Neural cell (in vitro differentiated cells): Measurements from ENCODE around the gene PCDHGA4. TPM values are rescaled to one million over a fixed set of nuclear protein-coding genes. Genes with fewer than 3 reads are reported as not detected.
"Not testable (repeated sequence)": the region's sequence is repeated elsewhere in the genome, so short reads cannot be mapped to it uniquely, and the experiment has no call there.

Source experiments
- H2AFZ ChIP-seq: fragments of 200-600, 300-800 bp; sonication (generic), shearing (Covaris generic); 2 replicates; pipeline ENCODE4 v1.6.0; 2014; ENCODE audit warnings: low read depth, mild to moderate bottlenecking, antibody characterized with exemption, low read length, moderate library complexity
- H3F3A ChIP-seq: fragments of 200-600 bp; shearing (Covaris generic); 2 replicates; pipeline ENCODE4 v1.6.1; 2016; ENCODE audit warnings: mild to moderate bottlenecking, moderate library complexity, mixed read lengths, antibody characterized with exemption, low read length; ENCODE audit not compliant: insufficient read depth, poor library complexity, severe bottlenecking
- H3K27ac ChIP-seq: fragments of 200-600, 300-800 bp; sonication (generic), shearing (Covaris generic); 2 replicates; pipeline ENCODE4 v1.5.1; 2014; ENCODE audit warnings: mild to moderate bottlenecking, low read length, moderate library complexity
- H3K27me3 ChIP-seq: fragments of 300-800, 200-600 bp; sonication (generic), shearing (Covaris generic); 2 replicates; pipeline ENCODE4 v1.6.0; 2014; ENCODE audit warnings: mild to moderate bottlenecking, low read depth, low read length, moderate library complexity; ENCODE audit not compliant: insufficient read depth
- H3K36me3 ChIP-seq: fragments of 300-800, 200-600 bp; sonication (generic), shearing (Covaris generic); 2 replicates; pipeline ENCODE4 v1.5.1; 2014; ENCODE audit warnings: mild to moderate bottlenecking, antibody characterized with exemption, low read length, moderate library complexity; ENCODE audit not compliant: insufficient read depth
- H3K4me2 ChIP-seq: fragments of 300-800, 200-600 bp; sonication (generic), shearing (Covaris generic); 2 replicates; pipeline ENCODE4 v1.6.0; 2014; ENCODE audit warnings: mild to moderate bottlenecking, low read length
- H3K4me3 ChIP-seq: fragments of 300-800, 200-600 bp; sonication (generic), shearing (Covaris generic); 2 replicates; pipeline ENCODE4 v1.5.1; 2014; ENCODE audit warnings: mild to moderate bottlenecking, low read length, moderate library complexity
- H3K79me2 ChIP-seq: fragments of 200-600 bp; shearing (Covaris generic); replicated peaks from 2 replicates; pipeline ENCODE4 v1.6.0; 2014; ENCODE audit warnings: mild to moderate bottlenecking, low read length, moderate library complexity; ENCODE audit not compliant: insufficient read depth
- H3K9ac ChIP-seq: fragments of 300-800, 200-600 bp; sonication (generic), shearing (Covaris generic); 2 replicates; pipeline ENCODE4 v1.6.1; 2016; ENCODE audit warnings: mild to moderate bottlenecking, low read length, mixed read lengths
- H3K9me2 ChIP-seq: fragments of 200-600 bp; shearing (Covaris generic); 2 replicates; pipeline ENCODE4 v1.6.1; 2016; ENCODE audit warnings: mild to moderate bottlenecking, low read length, mixed read lengths; ENCODE audit not compliant: insufficient read depth
- H3K9me3 ChIP-seq: fragments of 200-600, 300-800 bp; sonication (generic), shearing (Covaris generic); 2 replicates; pipeline ENCODE4 v1.6.1; 2016; ENCODE audit warnings: mild to moderate bottlenecking, mixed run types, low read length, moderate library complexity, mixed read lengths
- H4K20me1 ChIP-seq: fragments of 200-600 bp; shearing (Covaris generic); 2 replicates; pipeline ENCODE4 v1.6.1; 2016; ENCODE audit warnings: mild to moderate bottlenecking, mixed run types; ENCODE audit not compliant: insufficient read depth
- CTCF ChIP-seq: fragments of 450-650 bp; IDR thresholded peaks from 2 replicates; pipeline ENCODE4 v1.5.1; 2014; ENCODE audit warnings: antibody characterized with exemption, mild to moderate bottlenecking, moderate library complexity; ENCODE audit not compliant: poor library complexity, severe bottlenecking
- EP300 ChIP-seq: fragments of 450-650 bp; conservative IDR thresholded peaks from 2 replicates; pipeline ENCODE4 v1.6.1; 2014; ENCODE audit warnings: antibody characterized with exemption, mild to moderate bottlenecking, moderate library complexity; ENCODE audit not compliant: poor library complexity, severe bottlenecking
- EZH2 ChIP-seq: fragments of 200-600, 300-800 bp; shearing (Covaris generic), sonication (generic); IDR thresholded peaks from 2 replicates; pipeline ENCODE4 v1.6.1; 2014; ENCODE audit warnings: antibody characterized with exemption, low read length, borderline replicate concordance, mild to moderate bottlenecking; ENCODE audit not compliant: insufficient read depth, poor library complexity, severe bottlenecking
- MXI1 ChIP-seq: fragments of 450-650 bp; conservative IDR thresholded peaks from 2 replicates; pipeline ENCODE4 v1.6.1; 2014; ENCODE audit warnings: antibody characterized with exemption, mild to moderate bottlenecking; ENCODE audit not compliant: poor library complexity, severe bottlenecking
- POLR2AphosphoS5 ChIP-seq: IDR thresholded peaks from 2 replicates; pipeline ENCODE4 v1.6.1; 2012
- RAD21 ChIP-seq: fragments of 450-650 bp; conservative IDR thresholded peaks from 2 replicates; pipeline ENCODE4 v1.6.1; 2014; ENCODE audit warnings: antibody characterized with exemption, mild to moderate bottlenecking, moderate library complexity
- REST ChIP-seq: IDR thresholded peaks from 2 replicates; pipeline ENCODE4 v1.6.1; 2012; ENCODE audit warnings: borderline replicate concordance
- SMC3 ChIP-seq: fragments of 450-650 bp; conservative IDR thresholded peaks from 2 replicates; pipeline ENCODE4 v1.6.1; 2014; ENCODE audit warnings: antibody characterized with exemption, mild to moderate bottlenecking, moderate library complexity; ENCODE audit not compliant: poor library complexity
- TAF1 ChIP-seq: IDR thresholded peaks from 2 replicates; pipeline ENCODE4 v1.6.1; 2012; ENCODE audit warnings: low read depth
- polyA plus RNA-seq: library from polyadenylated mRNA; depleted of rRNA; stranded (reverse); fragments of >200 nt; gene quantifications from 2 replicates; pipeline ENCODE4 v1.2.3, GENCODE V29; 2014

The PCDHGA4 gene
- polyA plus RNA-seq, 1 donor from 2014 or later = 0.38 TPM

GRCh38 chr5:141313711-141314110, 41.1 kb upstream of the PCDHGA4 start:
- Histone ChIP-seq H3K36me3 (peaks cover 40% of the 10 kb centered on the region), H3F3A (no peaks in the 10 kb centered on the region), H3K4me2 (no peak overlapping the region), H3K9me2 (no peaks in the 10 kb centered on the region), H4K20me1 (no peaks in the 10 kb centered on the region), H3K9ac (no peak overlapping the region), H2AFZ (no peak overlapping the region), H3K27ac (no peak overlapping the region), H3K9me3 (peaks cover 40% of the 10 kb centered on the region), H3K79me2 (peaks cover 42% of the 10 kb centered on the region), H3K27me3 (no peaks in the 10 kb centered on the region), H3K4me3 (no peak overlapping the region)
- no peak for TF ChIP-seq POLR2AphosphoS5
- no peak for TF ChIP-seq EZH2
- no peak for TF ChIP-seq CTCF
- no peak for TF ChIP-seq EP300
- TF ChIP-seq SMC3 = no peak
- TF ChIP-seq TAF1 = no peak
- TF ChIP-seq MXI1 = no peak
- no peak for TF ChIP-seq REST
- no peak for TF ChIP-seq RAD21

- Histone ChIP-seq H3K9me3 (peaks cover 45% of the 10 kb centered on the region), H3F3A (peaks cover 14% of the 10 kb centered on the region), H3K36me3 (peaks cover 45% of the 10 kb centered on the region), H3K79me2 (peaks cover 43% of the 10 kb centered on the region)
- H3K4me2 ChIP-seq, H3K27ac ChIP-seq, H3K4me3 ChIP-seq, H3K9me2 ChIP-seq, H2AFZ ChIP-seq, H3K9ac ChIP-seq, H4K20me1 ChIP-seq, H3K27me3 ChIP-seq: not testable (repeated sequence)
These were observed 37.9 kb upstream of the PCDHGA4 start for GRCh38 chr5:141316963-141317362.

- no peaks in the 10 kb centered on the region for H3K9me2 ChIP-seq
- peak overlapping the region; percentile 99 for H3K27ac ChIP-seq
- no peaks in the 10 kb centered on the region for H4K20me1 ChIP-seq
- peaks cover 40% of the 10 kb centered on the region for H3K36me3 ChIP-seq
- TF ChIP-seq EP300 (no peak), POLR2AphosphoS5 (no peak), SMC3 (no peak), TAF1 (no peak), RAD21 (no peak), MXI1 (no peak), EZH2 (no peak), CTCF (no peak)
- H3K4me3 ChIP-seq = peak overlapping the region; percentile 77
- peak overlapping the region; percentile 82 for H3K4me2 ChIP-seq
- H3K27me3 ChIP-seq = no peaks in the 10 kb centered on the region
- H3K9me3 ChIP-seq = peaks cover 42% of the 10 kb centered on the region
- peaks cover 40% of the 10 kb centered on the region for H3K79me2 ChIP-seq
- no peak overlapping the region for H3K9ac ChIP-seq
- H3F3A ChIP-seq = peaks cover 14% of the 10 kb centered on the region
- no peak overlapping the region for H2AFZ ChIP-seq
These were observed 35.6 kb upstream of the PCDHGA4 start for GRCh38 chr5:141319202-141319601.
